DND-41 (cell line): ENCODE measurements around the gene CUTC.
"Not testable (repeated sequence)": the region's sequence is repeated elsewhere in the genome, so short reads cannot be mapped to it uniquely, and the experiment has no call there.

Experiments
- ATAC-seq: fragments of 200-7000 bp; cut with Tn5 transposase; 3 replicates; pipeline ENCODE4 v1.9.1; 2021; ENCODE audit warnings: low read depth; ENCODE audit not compliant: insufficient read depth
- DNase-seq: peaks from one replicate; pipeline ENCODE4 v3.0.0-alpha.2; 2020
- H2AFZ ChIP-seq: 2 replicates; pipeline ENCODE4 v1.6.0; 2012; ENCODE audit warnings: low read depth, low read length
- H3K27ac ChIP-seq: 2 replicates; pipeline ENCODE4 v1.5.1; 2012; ENCODE audit warnings: low read length, inconsistent platforms
- H3K27me3 ChIP-seq: fragments of 200-600 bp; sonication (generic); 2 replicates; pipeline ENCODE4 v1.6.0; 2012; ENCODE audit warnings: low read length, mild to moderate bottlenecking, inconsistent platforms; ENCODE audit not compliant: insufficient read depth, poor library complexity
- H3K36me3 ChIP-seq: 2 replicates; pipeline ENCODE4 v1.5.1; 2012; ENCODE audit warnings: low read length, inconsistent platforms; ENCODE audit not compliant: insufficient read depth
- H3K4me1 ChIP-seq: 2 replicates; pipeline ENCODE4 v1.5.1; 2012; ENCODE audit warnings: mild to moderate bottlenecking, low read length; ENCODE audit not compliant: insufficient read depth
- H3K4me2 ChIP-seq: 2 replicates; pipeline ENCODE4 v1.6.0; 2012; ENCODE audit warnings: mild to moderate bottlenecking, moderate library complexity, low read length, inconsistent platforms; ENCODE audit not compliant: insufficient read depth
- H3K4me3 ChIP-seq, 2 experiments: fragments of 200-600 bp in 1 of 2; shearing (Covaris generic) in 1 of 2; 2 replicates each; pipeline ENCODE4 v1.5.1; 2012 to 2016; ENCODE audit warnings: inconsistent platforms in 2 of 2, low read length in 2 of 2, mild to moderate bottlenecking in 2 of 2, low read depth in 1 of 2, moderate library complexity in 1 of 2
- H3K79me2 ChIP-seq: 2 replicates; pipeline ENCODE4 v1.6.0; 2012; ENCODE audit warnings: low read length, inconsistent platforms; ENCODE audit not compliant: insufficient read depth
- H3K9ac ChIP-seq: 2 replicates; pipeline ENCODE4 v1.6.0; 2012; ENCODE audit warnings: low read depth, mild to moderate bottlenecking, inconsistent platforms, low read length, moderate library complexity
- H3K9me3 ChIP-seq: 2 replicates; pipeline ENCODE4 v1.5.1; 2012; ENCODE audit warnings: low read length, moderate library complexity, mild to moderate bottlenecking, inconsistent platforms; ENCODE audit not compliant: insufficient read depth, severe bottlenecking
- H4K20me1 ChIP-seq: 2 replicates; pipeline ENCODE4 v1.6.0; 2012; ENCODE audit warnings: low read length; ENCODE audit not compliant: insufficient read depth
- EZH2 ChIP-seq: IDR thresholded peaks from 3 replicates; pipeline ENCODE4 v1.6.1; 2012; ENCODE audit warnings: borderline replicate concordance, low read depth, mild to moderate bottlenecking, moderate library complexity, low read length, inconsistent platforms; ENCODE audit not compliant: severe bottlenecking
- TF ChIP-seq, protein P1 (sequence below): IDR thresholded peaks from 2 replicates; pipeline ENCODE4 v1.5.1; 2012; ENCODE audit warnings: borderline replicate concordance, low read length, moderate library complexity, mild to moderate bottlenecking; ENCODE audit not compliant: poor library complexity, severe bottlenecking; ENCODE audit errors: extremely low read depth

CUTC gene

GRCh38 chr10:99742701-99743100 lies 10.7 kb downstream of the CUTC start:
- ATAC-seq (no peak), DNase-seq (no peak)
- Histone ChIP-seq H4K20me1 (no peaks in the 10 kb centered on the region), H3K79me2 (peaks cover 9% of the 10 kb centered on the region; the same call in 1 of the 2 replicates), H3K9me3 (peaks cover 23% of the 10 kb centered on the region), H3K27me3 (no peaks in the 10 kb centered on the region), H3K9ac (no peak overlapping the region), H3K4me2 (no peak overlapping the region), H3K4me1 (no peaks in the 10 kb centered on the region), H3K4me3 (no peak overlapping the region), H3K27ac (no peak overlapping the region), H3K36me3 (peaks cover 88% of the 10 kb centered on the region), H2AFZ (no peak overlapping the region)
- no peak for TF ChIP-seq EZH2

- H3K27ac ChIP-seq = no peak overlapping the region
- H3K27me3 ChIP-seq = no peaks in the 10 kb centered on the region
- H3K4me3 ChIP-seq = no peak overlapping the region
- H3K9ac ChIP-seq = no peak overlapping the region
- no peak overlapping the region for H2AFZ ChIP-seq
- peaks cover 90% of the 10 kb centered on the region for H3K36me3 ChIP-seq
- no peak overlapping the region for H3K4me2 ChIP-seq
- TF ChIP-seq, protein P1, sequence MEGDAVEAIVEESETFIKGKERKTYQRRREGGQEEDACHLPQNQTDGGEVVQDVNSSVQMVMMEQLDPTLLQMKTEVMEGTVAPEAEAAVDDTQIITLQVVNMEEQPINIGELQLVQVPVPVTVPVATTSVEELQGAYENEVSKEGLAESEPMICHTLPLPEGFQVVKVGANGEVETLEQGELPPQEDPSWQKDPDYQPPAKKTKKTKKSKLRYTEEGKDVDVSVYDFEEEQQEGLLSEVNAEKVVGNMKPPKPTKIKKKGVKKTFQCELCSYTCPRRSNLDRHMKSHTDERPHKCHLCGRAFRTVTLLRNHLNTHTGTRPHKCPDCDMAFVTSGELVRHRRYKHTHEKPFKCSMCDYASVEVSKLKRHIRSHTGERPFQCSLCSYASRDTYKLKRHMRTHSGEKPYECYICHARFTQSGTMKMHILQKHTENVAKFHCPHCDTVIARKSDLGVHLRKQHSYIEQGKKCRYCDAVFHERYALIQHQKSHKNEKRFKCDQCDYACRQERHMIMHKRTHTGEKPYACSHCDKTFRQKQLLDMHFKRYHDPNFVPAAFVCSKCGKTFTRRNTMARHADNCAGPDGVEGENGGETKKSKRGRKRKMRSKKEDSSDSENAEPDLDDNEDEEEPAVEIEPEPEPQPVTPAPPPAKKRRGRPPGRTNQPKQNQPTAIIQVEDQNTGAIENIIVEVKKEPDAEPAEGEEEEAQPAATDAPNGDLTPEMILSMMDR = no peak
- no peak for TF ChIP-seq EZH2
- peaks cover 18% of the 10 kb centered on the region for H3K9me3 ChIP-seq
- H3K4me1 ChIP-seq = no peaks in the 10 kb centered on the region
- ATAC-seq = no peak
- H3K79me2 ChIP-seq = peaks cover 9% of the 10 kb centered on the region; the same call in 1 of the 2 replicates
- no peaks in the 10 kb centered on the region for H4K20me1 ChIP-seq
- no peak for DNase-seq
Observed at GRCh38 chr10:99743841-99744240, 11.8 kb downstream of the CUTC start.

DNA sequence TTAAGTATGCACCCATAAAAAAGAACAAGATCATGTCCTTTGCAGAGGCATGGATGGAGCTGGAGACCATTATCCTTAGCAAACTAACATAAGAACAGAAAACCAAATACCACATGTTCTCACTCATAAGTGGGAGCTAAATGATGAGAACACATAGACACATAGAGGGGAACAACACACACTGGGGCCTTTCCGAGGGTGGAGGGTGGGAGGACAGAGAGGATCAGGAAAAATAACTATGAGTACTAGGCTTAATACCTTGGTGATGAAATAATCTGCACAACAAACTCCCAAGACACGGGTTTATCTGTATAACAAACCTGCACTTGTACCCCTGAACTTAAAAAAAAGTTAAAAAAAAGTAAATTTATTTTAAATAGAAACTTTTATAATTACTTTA lies 14.1 kb downstream of the CUTC start:
- H3K4me2 ChIP-seq, H3K4me1 ChIP-seq, H4K20me1 ChIP-seq, DNase-seq, H3K9ac ChIP-seq, ATAC-seq, H3K9me3 ChIP-seq, H3K79me2 ChIP-seq, H2AFZ ChIP-seq, H3K27me3 ChIP-seq, H3K4me3 ChIP-seq, H3K27ac ChIP-seq: not testable (repeated sequence)
- peaks cover 85% of the 10 kb centered on the region for H3K36me3 ChIP-seq

DNA sequence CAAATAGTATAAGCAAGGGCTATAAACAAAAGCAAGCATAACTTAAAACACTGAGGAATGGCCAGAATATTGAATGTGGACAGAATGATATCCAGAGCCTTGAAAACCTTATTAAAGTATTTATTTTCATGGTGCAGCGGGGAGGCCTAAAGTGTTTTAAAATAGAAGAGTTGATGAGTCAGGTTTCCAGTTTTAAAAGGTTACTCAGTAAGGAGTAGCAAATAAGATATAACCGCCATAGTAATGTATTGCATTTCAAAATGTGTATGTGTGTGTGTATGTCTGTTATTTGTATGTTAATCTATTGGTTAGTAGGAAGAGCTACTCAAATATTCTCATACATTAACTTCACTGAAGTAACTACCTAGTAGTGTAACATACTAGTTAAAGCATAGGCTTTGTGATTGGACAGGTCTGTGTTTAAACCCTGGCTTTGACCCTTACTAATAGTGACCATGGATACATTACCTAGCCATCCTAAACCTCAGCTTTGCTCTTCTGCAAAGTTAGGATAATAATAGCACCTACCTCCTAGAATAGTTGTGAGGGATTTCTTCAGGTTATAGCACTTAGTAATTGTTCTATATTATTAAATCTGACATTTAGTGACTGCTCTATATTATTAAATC lies 16.9 kb downstream of the CUTC start:
- no peak overlapping the region for H3K9ac ChIP-seq

More for the DNA sequence above, 16.9 kb downstream of the CUTC start:
- no peak overlapping the region for H3K4me2 ChIP-seq
- H3K27ac ChIP-seq = no peak overlapping the region
- peaks cover 83% of the 10 kb centered on the region for H3K36me3 ChIP-seq
- no peak overlapping the region for H3K4me3 ChIP-seq
- H3K4me1 ChIP-seq = no peaks in the 10 kb centered on the region
- no peaks in the 10 kb centered on the region for H3K79me2 ChIP-seq
- no peak for TF ChIP-seq EZH2
- TF ChIP-seq, protein P1 = no peak
- no peak overlapping the region for H2AFZ ChIP-seq
- H4K20me1 ChIP-seq = no peaks in the 10 kb centered on the region
- H3K9me3 ChIP-seq = no peaks in the 10 kb centered on the region
- DNase-seq (no peak), ATAC-seq (no peak)
- H3K27me3 ChIP-seq = no peaks in the 10 kb centered on the region
